Kidney epithelial cell (primary cell): Measurements from ENCODE around the gene EFNA2. TPM values are rescaled to one million over a fixed set of nuclear protein-coding genes. Genes with fewer than 3 reads are reported as not detected.

Experiments
- DNase-seq: peaks from one replicate; pipeline ENCODE4 v3.0.0-alpha.2; 2010; ENCODE audit warnings: low read depth
- H3K27me3 ChIP-seq: 2 replicates; pipeline ENCODE4 v1.6.0; 2011; ENCODE audit warnings: low read length; ENCODE audit not compliant: control insufficient read depth, insufficient read depth
- H3K36me3 ChIP-seq: 2 replicates; pipeline ENCODE4 v1.5.1; 2011; ENCODE audit warnings: low read length; ENCODE audit not compliant: control insufficient read depth, insufficient read depth
- H3K4me3 ChIP-seq: 2 replicates; pipeline ENCODE4 v1.5.1; 2011; ENCODE audit warnings: low read depth, mild to moderate bottlenecking, control low read depth, low read length
- total RNA-seq: library from RNA; depleted of rRNA; stranded (reverse); fragments of >200 nt; gene quantifications from 2 replicates; pipeline ENCODE4 v1.2.3, GENCODE V29; 2015
- TF ChIP-seq, protein P1 (sequence below): IDR thresholded peaks from 2 replicates; pipeline ENCODE4 v1.5.1; 2011; ENCODE audit warnings: mild to moderate bottlenecking, moderate library complexity, low read length, control low read depth, inconsistent platforms; ENCODE audit not compliant: insufficient read depth, poor library complexity, severe bottlenecking

Gene EFNA2
- total RNA-seq, 1 donor from 2014 or later: 5.3 TPM

DNA sequence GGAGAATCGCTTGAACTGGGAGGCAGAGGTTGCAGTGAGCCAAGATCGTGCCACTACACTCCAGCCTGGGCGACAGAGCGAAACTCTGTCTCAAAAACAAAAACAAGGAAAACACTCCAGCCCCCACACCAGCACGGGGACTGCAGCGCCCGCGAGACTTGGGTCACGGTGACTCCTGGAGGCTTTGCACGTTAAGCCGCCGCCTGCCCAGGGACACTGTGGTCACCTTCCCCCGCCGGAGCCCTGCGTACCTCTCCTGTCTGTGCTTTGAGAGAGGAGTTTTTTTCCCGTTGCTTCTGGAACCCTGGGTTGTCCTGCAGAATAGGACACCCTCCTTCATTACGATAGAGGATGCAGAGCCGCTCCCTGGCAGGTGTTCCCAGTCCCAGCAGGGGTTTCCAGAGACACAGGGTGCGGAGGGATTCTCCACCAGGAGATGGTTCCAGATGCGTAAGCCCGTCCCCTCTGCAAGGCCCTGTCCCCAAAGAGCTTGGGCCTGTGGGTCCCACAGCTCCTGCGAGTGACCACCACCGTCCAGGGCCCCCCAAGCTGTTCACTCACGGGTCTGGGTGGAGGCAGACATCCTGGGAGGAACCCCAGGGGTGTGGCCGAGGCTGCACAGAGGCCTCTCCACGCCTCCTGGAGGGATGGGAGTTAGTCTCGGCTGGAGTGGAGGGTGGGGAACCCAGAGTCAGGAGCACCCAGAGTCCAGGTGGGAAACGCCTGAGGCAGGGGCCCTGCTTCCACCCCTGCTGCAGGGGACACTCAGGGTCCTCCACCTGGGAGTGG is 55.2 kb downstream of the EFNA2 start:
- no peak for DNase-seq
- H3K27me3 ChIP-seq: peaks cover 8% of the 10 kb centered on the region
- TF ChIP-seq, protein P1, sequence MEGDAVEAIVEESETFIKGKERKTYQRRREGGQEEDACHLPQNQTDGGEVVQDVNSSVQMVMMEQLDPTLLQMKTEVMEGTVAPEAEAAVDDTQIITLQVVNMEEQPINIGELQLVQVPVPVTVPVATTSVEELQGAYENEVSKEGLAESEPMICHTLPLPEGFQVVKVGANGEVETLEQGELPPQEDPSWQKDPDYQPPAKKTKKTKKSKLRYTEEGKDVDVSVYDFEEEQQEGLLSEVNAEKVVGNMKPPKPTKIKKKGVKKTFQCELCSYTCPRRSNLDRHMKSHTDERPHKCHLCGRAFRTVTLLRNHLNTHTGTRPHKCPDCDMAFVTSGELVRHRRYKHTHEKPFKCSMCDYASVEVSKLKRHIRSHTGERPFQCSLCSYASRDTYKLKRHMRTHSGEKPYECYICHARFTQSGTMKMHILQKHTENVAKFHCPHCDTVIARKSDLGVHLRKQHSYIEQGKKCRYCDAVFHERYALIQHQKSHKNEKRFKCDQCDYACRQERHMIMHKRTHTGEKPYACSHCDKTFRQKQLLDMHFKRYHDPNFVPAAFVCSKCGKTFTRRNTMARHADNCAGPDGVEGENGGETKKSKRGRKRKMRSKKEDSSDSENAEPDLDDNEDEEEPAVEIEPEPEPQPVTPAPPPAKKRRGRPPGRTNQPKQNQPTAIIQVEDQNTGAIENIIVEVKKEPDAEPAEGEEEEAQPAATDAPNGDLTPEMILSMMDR: no peak

DNA sequence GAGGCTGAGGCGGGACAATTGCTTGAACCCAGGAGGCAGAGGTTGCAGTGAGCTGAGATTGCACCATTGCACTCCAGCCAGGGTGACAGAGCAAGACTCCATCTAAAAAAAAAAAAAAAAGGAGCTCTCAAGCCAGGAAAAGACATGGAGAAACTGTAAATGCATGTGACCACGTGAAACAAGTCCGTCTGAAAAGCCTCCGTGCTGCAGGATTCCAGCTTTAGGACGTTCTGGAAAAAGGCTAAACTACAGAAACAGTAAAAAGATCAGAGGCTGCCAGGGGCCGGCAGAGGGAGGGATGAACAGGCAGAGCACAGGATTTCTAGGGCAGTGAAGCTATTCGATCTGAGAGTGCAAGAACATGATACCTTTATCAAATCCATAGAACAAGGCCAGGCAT is 57.4 kb downstream of the EFNA2 start:
- no peaks in the 10 kb centered on the region for H3K36me3 ChIP-seq
- peaks cover 8% of the 10 kb centered on the region for H3K27me3 ChIP-seq
- H3K4me3 ChIP-seq: no peak overlapping the region
- TF ChIP-seq, protein P1: no peak
- DNase-seq: no peak

More for the DNA sequence above, 55.2 kb downstream of the EFNA2 start:
- Histone ChIP-seq H3K36me3 (no peaks in the 10 kb centered on the region), H3K4me3 (no peak overlapping the region)

DNA sequence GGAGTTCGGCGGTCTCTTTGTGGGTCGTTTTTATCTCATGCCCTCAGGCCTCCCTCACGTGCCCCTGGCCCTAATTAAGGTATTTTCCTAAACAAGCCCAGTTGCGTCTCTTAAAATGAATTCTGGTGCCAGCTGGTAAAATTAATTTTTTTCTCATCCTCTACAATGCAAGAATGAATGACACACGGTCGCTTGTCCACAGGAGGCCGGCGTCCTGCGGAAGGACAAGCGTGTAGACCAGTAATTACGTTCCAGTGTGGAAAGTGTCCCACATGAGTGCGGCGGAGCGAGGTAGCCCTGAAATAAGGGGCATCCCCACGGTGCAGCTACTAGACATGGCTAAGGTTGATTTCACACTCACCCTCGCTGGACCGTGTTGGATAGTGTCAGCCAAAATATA is 63.5 kb downstream of the EFNA2 start:
- no peaks in the 10 kb centered on the region for H3K27me3 ChIP-seq
- no peak overlapping the region for H3K4me3 ChIP-seq
- no peak for DNase-seq
- H3K36me3 ChIP-seq: no peaks in the 10 kb centered on the region
- TF ChIP-seq, protein P1: no peak

DNA sequence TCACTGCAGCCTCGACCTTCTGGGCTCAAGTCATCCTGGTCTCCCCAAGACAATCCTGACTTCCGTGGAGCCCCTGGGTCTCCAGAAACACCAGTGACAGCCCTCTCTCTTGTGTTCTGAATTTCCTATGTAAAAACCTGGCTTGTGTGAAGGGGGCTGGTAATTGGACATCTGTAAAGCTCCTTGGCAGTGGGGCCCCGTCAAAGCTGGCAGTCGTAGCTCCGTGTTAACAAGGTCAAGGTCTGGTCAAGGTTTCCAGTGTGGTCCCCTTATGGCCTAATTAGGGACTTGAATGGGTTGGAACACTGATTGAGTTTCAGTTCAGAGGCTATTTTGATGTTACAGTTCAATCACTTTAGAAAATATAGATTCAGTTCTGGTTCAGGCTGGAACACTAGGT is 65.2 kb downstream of the EFNA2 start:
- no peaks in the 10 kb centered on the region for H3K27me3 ChIP-seq
- no peak overlapping the region for H3K4me3 ChIP-seq
- TF ChIP-seq, protein P1: no peak
- DNase-seq: no peak
- H3K36me3 ChIP-seq: no peaks in the 10 kb centered on the region

Other genes with a start within 250 kb of the EFNA2 start
- gene ABCA7, start 245.8 kb upstream of the EFNA2 start, total RNA-seq: 16.4 and 17.0 TPM in 2 replicates
- 1.4 and 4.2 TPM in 2 replicates for gene ARHGAP45, start 218.7 kb upstream of the EFNA2 start, total RNA-seq
- gene POLR2E, start 190.5 kb upstream of the EFNA2 start, total RNA-seq: 204 and 267 TPM in 2 replicates
- gene GPX4, start 181.9 kb upstream of the EFNA2 start, total RNA-seq: 538 and 611 TPM in 2 replicates
- 48.8 and 56.7 TPM in 2 replicates for gene SBNO2, start 111.6 kb upstream of the EFNA2 start, total RNA-seq
- gene STK11, start 80.1 kb upstream of the EFNA2 start, total RNA-seq: 78.3 and 86.5 TPM in 2 replicates
- 5.1 and 10.5 TPM in 2 replicates for gene CBARP, start 47.9 kb upstream of the EFNA2 start, total RNA-seq
- 55.3 and 69.8 TPM in 2 replicates for gene ATP5F1D, start 44.1 kb upstream of the EFNA2 start, total RNA-seq
- 66.8 and 69.4 TPM in 2 replicates for gene MIDN, start 37.3 kb upstream of the EFNA2 start, total RNA-seq
- 298 and 403 TPM in 2 replicates for gene CIRBP, start 16.5 kb upstream of the EFNA2 start, total RNA-seq
- 58.5 and 75.0 TPM in 2 replicates for gene FAM174C, start 10.3 kb upstream of the EFNA2 start, total RNA-seq
- 165 and 189 TPM in 2 replicates for gene NDUFS7, start 98.0 kb downstream of the EFNA2 start, total RNA-seq
- gene GAMT, start 115.7 kb downstream of the EFNA2 start, total RNA-seq: 17.5 and 20.3 TPM in 2 replicates
- gene DAZAP1, start 121.7 kb downstream of the EFNA2 start, total RNA-seq: 74.5 and 77.0 TPM in 2 replicates
- 1,778 and 3,178 TPM in 2 replicates for gene RPS15, start 152.5 kb downstream of the EFNA2 start, total RNA-seq
- not detected in 2 replicates for gene APC2, start 164.2 kb downstream of the EFNA2 start, total RNA-seq
- 38.8 and 40.0 TPM in 2 replicates for gene C19orf25, start 193.3 kb downstream of the EFNA2 start, total RNA-seq
- 1.6 and 5.5 TPM in 2 replicates for gene PCSK4, start 204.5 kb downstream of the EFNA2 start, total RNA-seq
- gene REEP6, start 205.3 kb downstream of the EFNA2 start, total RNA-seq: 8.7 and 9.7 TPM in 2 replicates
- gene ADAMTSL5, start 227.1 kb downstream of the EFNA2 start, total RNA-seq: 0.58 and 1.8 TPM in 2 replicates
- not detected in 2 replicates for gene PLK5, start 238.2 kb downstream of the EFNA2 start, total RNA-seq